IPS DF 6.9 (cell line): ENCODE results near the gene TWNK.

ENCODE experiments used
- DNase-seq: peaks from one replicate; pipeline ENCODE4 v3.0.0-alpha.2; 2013; ENCODE audit warnings: low read depth, low spot score
- H3K27ac ChIP-seq: one replicate; pipeline ENCODE4 v1.5.1; 2013; ENCODE audit warnings: low read length, control low read depth
- H3K27me3 ChIP-seq: 2 replicates; pipeline ENCODE4 v1.6.1; 2013; ENCODE audit warnings: mild to moderate bottlenecking, low read length; ENCODE audit not compliant: control insufficient read depth, insufficient read depth
- H3K36me3 ChIP-seq: 2 replicates; pipeline ENCODE4 v1.6.1; 2013; ENCODE audit warnings: low read length; ENCODE audit not compliant: control insufficient read depth, insufficient read depth
- H3K4me1 ChIP-seq: 2 replicates; pipeline ENCODE4 v1.6.1; 2013; ENCODE audit warnings: low read length; ENCODE audit not compliant: control insufficient read depth, insufficient read depth
- H3K4me3 ChIP-seq: 2 replicates; pipeline ENCODE4 v1.5.1; 2013; ENCODE audit warnings: mild to moderate bottlenecking, low read length
- H3K9me3 ChIP-seq: 2 replicates; pipeline ENCODE4 v1.6.1; 2013; ENCODE audit warnings: low read length, inconsistent platforms; ENCODE audit not compliant: control insufficient read depth, insufficient read depth
- whole genome bisulfite sequencing: extraction: QIAGEN DNeasy Blood & Tissue Kit; methylation state at CpG from one replicate; pipeline ENCODE4 v1.1.7; 2013; ENCODE audit warnings: mixed read lengths, missing lambda C conversion rate; ENCODE audit not compliant: insufficient read length, insufficient coverage; 5-methylcytosine and 5-hydroxymethylcytosine counted together

The TWNK gene

GRCh38 chr10:100983868-100984671 is 3.3 kb upstream of the TWNK start:
- Histone ChIP-seq H3K27me3 (no peaks in the 10 kb centered on the region), H3K4me3 (no peak overlapping the region), H3K4me1 (peaks cover 4% of the 10 kb centered on the region; the same call in 1 of the 2 replicates), H3K9me3 (no peaks in the 10 kb centered on the region), H3K36me3 (peaks cover 9% of the 10 kb centered on the region), H3K27ac (no peak overlapping the region)
- WGBS, result no CpG with 5 or more reads among the region's 13 CpGs
- DNase-seq, result no peak

- no peaks in the 10 kb centered on the region for H3K9me3 ChIP-seq
- DNase-seq, result no peak
- peaks cover 4% of the 10 kb centered on the region; the same call in 1 of the 2 replicates for H3K4me1 ChIP-seq
- no peaks in the 10 kb centered on the region for H3K27me3 ChIP-seq
- H3K36me3 ChIP-seq, result peaks cover 14% of the 10 kb centered on the region
- H3K27ac ChIP-seq, result no peak overlapping the region
- no CpG with 5 or more reads among the region's 2 CpGs for WGBS
- no peak overlapping the region for H3K4me3 ChIP-seq
Measured at GRCh38 chr10:100984672-100985177, 2.6 kb upstream of the TWNK start.

GRCh38 chr10:100985336-100985735 is 2.0 kb upstream of the TWNK start:
- peaks cover 4% of the 10 kb centered on the region; the same call in 1 of the 2 replicates for H3K4me1 ChIP-seq
- no peaks in the 10 kb centered on the region for H3K27me3 ChIP-seq
- no peak overlapping the region for H3K4me3 ChIP-seq
- WGBS, result no CpG with 5 or more reads among the region's 5 CpGs
- no peak for DNase-seq
- H3K27ac ChIP-seq, result no peak overlapping the region
- no peaks in the 10 kb centered on the region for H3K9me3 ChIP-seq
- peaks cover 11% of the 10 kb centered on the region for H3K36me3 ChIP-seq

GRCh38 chr10:100986623-100986951 is 756 bp upstream of the TWNK start:
- no CpG with 5 or more reads among the region's 17 CpGs for WGBS
- Histone ChIP-seq H3K36me3 (peaks cover 23% of the 10 kb centered on the region), H3K9me3 (no peaks in the 10 kb centered on the region), H3K4me1 (peaks cover 4% of the 10 kb centered on the region; the same call in 1 of the 2 replicates), H3K27me3 (no peaks in the 10 kb centered on the region), H3K4me3 (peak overlapping the region; percentile 84), H3K27ac (no peak overlapping the region)
- DNase-seq, result no peak

DNA sequence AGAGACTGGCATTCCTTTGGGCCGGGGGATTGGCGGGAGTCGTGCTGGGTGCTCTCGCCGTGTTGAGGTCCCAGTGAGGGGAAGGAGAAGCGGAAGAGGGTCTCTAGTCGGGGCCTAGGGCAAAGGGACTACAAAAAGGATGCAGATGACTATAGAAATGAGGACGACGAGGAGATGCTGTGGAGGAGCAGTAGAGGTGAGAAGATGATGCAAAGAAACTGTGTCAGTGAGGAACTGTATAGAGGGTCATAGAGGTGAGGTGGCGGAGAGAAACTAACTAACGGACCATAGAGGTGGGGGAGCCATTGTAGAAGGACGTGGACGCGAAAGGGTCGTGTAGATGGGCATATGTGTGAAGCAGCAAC is 324 bp downstream of the TWNK start:
- H3K4me1 ChIP-seq, result peaks cover 4% of the 10 kb centered on the region; the same call in 1 of the 2 replicates
- H3K4me3 ChIP-seq, result peak overlapping the region; percentile 84
- H3K27me3 ChIP-seq, result no peaks in the 10 kb centered on the region
- H3K36me3 ChIP-seq, result peaks cover 23% of the 10 kb centered on the region
- no peaks in the 10 kb centered on the region for H3K9me3 ChIP-seq
- H3K27ac ChIP-seq, result no peak overlapping the region
- no CpG with 5 or more reads among the region's 15 CpGs for WGBS
- DNase-seq, result no peak

DNA sequence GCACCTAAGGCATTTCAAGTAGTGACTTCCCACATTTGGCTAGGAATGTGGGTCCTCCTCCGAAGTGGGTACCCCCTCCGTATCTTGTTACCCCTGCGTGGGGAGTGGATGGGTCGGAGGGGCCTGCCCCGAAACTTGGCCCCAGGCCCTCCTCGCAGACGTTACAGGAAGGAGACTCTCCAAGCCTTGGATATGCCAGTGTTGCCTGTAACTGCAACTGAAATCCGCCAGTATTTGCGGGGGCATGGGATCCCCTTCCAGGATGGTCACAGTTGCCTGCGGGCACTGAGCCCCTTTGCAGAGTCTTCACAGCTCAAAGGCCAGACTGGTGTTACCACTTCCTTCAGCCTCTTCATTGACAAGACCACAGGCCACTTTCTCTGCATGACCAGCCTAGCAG is 823 bp downstream of the TWNK start:
- Histone ChIP-seq H3K9me3 (no peaks in the 10 kb centered on the region), H3K36me3 (peaks cover 25% of the 10 kb centered on the region), H3K27ac (no peak overlapping the region), H3K4me3 (peak overlapping the region; percentile 84), H3K4me1 (peaks cover 4% of the 10 kb centered on the region; the same call in 1 of the 2 replicates), H3K27me3 (no peaks in the 10 kb centered on the region)
- no CpG with 5 or more reads among the region's 10 CpGs for WGBS
- no peak for DNase-seq

GRCh38 chr10:100989088-100989487 is 1.7 kb downstream of the TWNK start:
- no peak overlapping the region for H3K27ac ChIP-seq
- H3K4me3 ChIP-seq, result no peak overlapping the region
- H3K9me3 ChIP-seq, result no peaks in the 10 kb centered on the region
- H3K36me3 ChIP-seq, result peaks cover 27% of the 10 kb centered on the region
- DNase-seq, result no peak
- no CpG with 5 or more reads among the region's 21 CpGs for WGBS
- H3K27me3 ChIP-seq, result no peaks in the 10 kb centered on the region
- H3K4me1 ChIP-seq, result peaks cover 4% of the 10 kb centered on the region; the same call in 1 of the 2 replicates

GRCh38 chr10:100993986-100994708 is 6.8 kb downstream of the TWNK start:
- WGBS, result no CpG with 5 or more reads among the region's 10 CpGs
- Histone ChIP-seq H3K4me3 (no peak overlapping the region), H3K4me1 (peaks cover 9% of the 10 kb centered on the region; the same call in 1 of the 2 replicates), H3K27me3 (no peaks in the 10 kb centered on the region), H3K27ac (no peak overlapping the region), H3K9me3 (no peaks in the 10 kb centered on the region), H3K36me3 (peaks cover 23% of the 10 kb centered on the region)
- DNase-seq, result no peak

- H3K27ac ChIP-seq, result no peak overlapping the region
- peaks cover 9% of the 10 kb centered on the region; the same call in 1 of the 2 replicates for H3K4me1 ChIP-seq
- no peak for DNase-seq
- H3K27me3 ChIP-seq, result no peaks in the 10 kb centered on the region
- peaks cover 17% of the 10 kb centered on the region; the same call in 1 of the 2 replicates for H3K36me3 ChIP-seq
- no CpG with 5 or more reads among the region's 6 CpGs for WGBS
- H3K4me3 ChIP-seq, result no peak overlapping the region
- H3K9me3 ChIP-seq, result no peaks in the 10 kb centered on the region
Measured at GRCh38 chr10:100995181-100995580, 7.8 kb downstream of the TWNK start.

GRCh38 chr10:100996678-100997359 is 9.5 kb downstream of the TWNK start:
- H3K4me3 ChIP-seq, result peak overlapping the region; percentile 73; the same call in 1 of the 2 replicates
- no CpG with 5 or more reads among the region's 46 CpGs for WGBS
- peaks cover 11% of the 10 kb centered on the region; the same call in 1 of the 2 replicates for H3K4me1 ChIP-seq
- H3K36me3 ChIP-seq, result 0 out of 2 replicates have a peak, but pooled peaks cover 4% of the 10 kb centered on the region
- no peaks in the 10 kb centered on the region for H3K27me3 ChIP-seq
- no peaks in the 10 kb centered on the region for H3K9me3 ChIP-seq
- no peak overlapping the region for H3K27ac ChIP-seq
- no peak for DNase-seq
